Measurements from ENCODE around the gene KHDC4. TPM values are rescaled to one million over a fixed set of nuclear protein-coding genes. Genes with fewer than 3 reads are reported as not detected.

KHDC4 gene
- total RNA-seq, 1 donor from 2014 or later = 51.8 TPM

DNA sequence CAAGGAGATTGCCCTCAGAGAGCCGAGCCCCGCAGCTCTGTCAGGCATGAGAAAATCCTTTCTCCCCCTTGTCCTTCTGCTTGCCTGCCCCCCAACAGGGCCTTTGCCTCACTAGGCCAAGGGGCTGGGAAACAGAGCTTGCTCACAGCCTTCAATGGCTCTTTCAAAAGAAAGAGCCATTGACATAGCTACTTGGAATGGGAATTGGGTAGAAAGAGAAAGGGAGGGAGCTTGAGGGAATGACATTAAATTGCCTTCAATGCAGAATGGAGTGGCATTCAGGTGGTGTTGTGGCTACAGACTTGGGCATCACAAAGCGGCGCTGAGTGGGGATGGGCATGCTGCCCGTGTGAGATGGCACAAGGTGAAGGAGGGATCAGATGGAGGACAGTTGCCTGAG lies 61.7 kb downstream of the KHDC4 start:
- H3K36me3 Mint-ChIP-seq (ENCODE audit: unreplicated experiment) = peaks cover 7% of the 10 kb centered on the region
- peaks cover 5% of the 10 kb centered on the region for H3K27me3 Mint-ChIP-seq (ENCODE audit: unreplicated experiment)
- no peak for DNase-seq
- H3K9me3 Mint-ChIP-seq (ENCODE audit: unreplicated experiment) = peaks cover 4% of the 10 kb centered on the region
- TF ChIP-seq, protein P1, sequence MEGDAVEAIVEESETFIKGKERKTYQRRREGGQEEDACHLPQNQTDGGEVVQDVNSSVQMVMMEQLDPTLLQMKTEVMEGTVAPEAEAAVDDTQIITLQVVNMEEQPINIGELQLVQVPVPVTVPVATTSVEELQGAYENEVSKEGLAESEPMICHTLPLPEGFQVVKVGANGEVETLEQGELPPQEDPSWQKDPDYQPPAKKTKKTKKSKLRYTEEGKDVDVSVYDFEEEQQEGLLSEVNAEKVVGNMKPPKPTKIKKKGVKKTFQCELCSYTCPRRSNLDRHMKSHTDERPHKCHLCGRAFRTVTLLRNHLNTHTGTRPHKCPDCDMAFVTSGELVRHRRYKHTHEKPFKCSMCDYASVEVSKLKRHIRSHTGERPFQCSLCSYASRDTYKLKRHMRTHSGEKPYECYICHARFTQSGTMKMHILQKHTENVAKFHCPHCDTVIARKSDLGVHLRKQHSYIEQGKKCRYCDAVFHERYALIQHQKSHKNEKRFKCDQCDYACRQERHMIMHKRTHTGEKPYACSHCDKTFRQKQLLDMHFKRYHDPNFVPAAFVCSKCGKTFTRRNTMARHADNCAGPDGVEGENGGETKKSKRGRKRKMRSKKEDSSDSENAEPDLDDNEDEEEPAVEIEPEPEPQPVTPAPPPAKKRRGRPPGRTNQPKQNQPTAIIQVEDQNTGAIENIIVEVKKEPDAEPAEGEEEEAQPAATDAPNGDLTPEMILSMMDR (IDR thresholded peaks at IDR 0.05; ENCODE audit: partially characterized antibody, unreplicated experiment) = no peak
- peaks cover 28% of the 10 kb centered on the region for H3K4me1 Mint-ChIP-seq (ENCODE audit: low read depth, unreplicated experiment)
- no peak overlapping the region for H3K27ac Mint-ChIP-seq (ENCODE audit: unreplicated experiment)
- H3K4me3 Mint-ChIP-seq (ENCODE audit: unreplicated experiment) = peak overlapping the region; percentile 68

DNA sequence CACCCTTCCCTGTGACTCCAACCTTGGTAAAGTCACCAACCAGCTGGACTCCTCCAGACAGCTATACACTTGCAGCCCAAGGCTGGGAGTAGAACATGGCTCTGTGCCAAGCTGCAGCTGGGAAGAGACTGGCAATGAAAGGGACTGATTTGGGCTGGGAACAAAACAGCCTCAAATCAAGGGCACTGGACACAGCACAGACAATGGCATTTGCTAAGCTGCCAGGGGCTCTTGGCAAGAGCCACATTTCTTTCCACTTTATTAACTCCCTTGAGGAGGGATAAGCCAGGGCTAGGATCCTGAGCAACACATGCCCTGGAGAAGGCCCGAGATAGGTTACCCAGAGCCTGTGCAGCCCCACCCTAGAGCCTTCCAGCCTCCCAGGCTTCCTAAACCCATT lies 62.8 kb downstream of the KHDC4 start:
- Mint-ChIP-seq H3K36me3 (ENCODE audit: unreplicated experiment) (peaks cover 4% of the 10 kb centered on the region), H3K27me3 (ENCODE audit: unreplicated experiment) (peaks cover 5% of the 10 kb centered on the region), H3K27ac (ENCODE audit: unreplicated experiment) (no peak overlapping the region), H3K9me3 (ENCODE audit: unreplicated experiment) (peaks cover 5% of the 10 kb centered on the region), H3K4me3 (ENCODE audit: unreplicated experiment) (peak overlapping the region; percentile 61), H3K4me1 (ENCODE audit: low read depth, unreplicated experiment) (peaks cover 31% of the 10 kb centered on the region)
- no peak for DNase-seq
- TF ChIP-seq, protein P1 (IDR thresholded peaks at IDR 0.05; ENCODE audit: partially characterized antibody, unreplicated experiment) = no peak

DNA sequence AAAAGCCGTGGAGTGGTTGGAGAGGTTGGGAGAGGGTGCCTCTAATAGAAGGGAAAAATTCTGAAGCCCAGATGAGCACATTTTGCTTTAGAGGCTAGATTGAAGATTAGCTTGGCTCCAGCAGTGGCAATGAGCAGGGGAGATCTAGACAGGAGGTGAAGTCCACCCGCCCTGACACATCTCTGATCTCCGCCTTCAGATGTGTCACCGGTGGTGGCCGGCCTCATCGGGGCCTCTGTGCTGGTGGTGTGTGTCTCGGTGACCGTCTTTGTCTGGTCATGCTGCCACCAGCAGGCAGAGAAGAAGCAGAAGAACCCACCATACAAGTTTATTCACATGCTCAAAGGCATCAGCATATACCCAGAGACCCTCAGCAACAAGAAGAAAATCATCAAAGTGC lies 66.4 kb downstream of the KHDC4 start:
- peaks cover 30% of the 10 kb centered on the region for H3K4me1 Mint-ChIP-seq (ENCODE audit: low read depth, unreplicated experiment)
- H3K27ac Mint-ChIP-seq (ENCODE audit: unreplicated experiment) = no peak overlapping the region
- peaks cover 4% of the 10 kb centered on the region for H3K9me3 Mint-ChIP-seq (ENCODE audit: unreplicated experiment)
- DNase-seq = no peak
- peaks cover 5% of the 10 kb centered on the region for H3K27me3 Mint-ChIP-seq (ENCODE audit: unreplicated experiment)
- peak overlapping the region; percentile 31 for H3K4me3 Mint-ChIP-seq (ENCODE audit: unreplicated experiment)
- TF ChIP-seq, protein P1 (IDR thresholded peaks at IDR 0.05; ENCODE audit: partially characterized antibody, unreplicated experiment) = no peak
- peaks cover 3% of the 10 kb centered on the region for H3K36me3 Mint-ChIP-seq (ENCODE audit: unreplicated experiment)

DNA sequence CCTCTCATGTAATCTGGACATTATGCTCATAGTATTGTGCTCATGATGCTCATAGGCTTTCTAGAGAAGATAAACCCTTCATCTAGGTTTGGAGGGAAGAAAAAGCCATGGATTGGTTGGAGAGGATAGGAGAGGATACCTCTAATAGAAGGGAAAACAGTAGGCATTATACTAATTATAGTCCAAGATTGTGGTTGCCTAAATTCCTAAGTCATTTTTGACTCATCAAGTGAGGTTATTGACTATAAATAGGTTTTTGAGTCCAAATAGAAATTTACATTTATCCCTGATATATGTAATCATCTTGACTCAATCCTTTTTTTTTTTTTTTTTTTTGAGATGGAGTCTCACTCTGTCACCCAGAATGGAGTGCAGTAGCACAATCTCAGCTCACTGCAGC lies 69.8 kb downstream of the KHDC4 start:
- peaks cover 19% of the 10 kb centered on the region for H3K4me1 Mint-ChIP-seq (ENCODE audit: low read depth, unreplicated experiment)
- H3K9me3 Mint-ChIP-seq (ENCODE audit: unreplicated experiment) = peaks cover 11% of the 10 kb centered on the region
- TF ChIP-seq, protein P1 (IDR thresholded peaks at IDR 0.05; ENCODE audit: partially characterized antibody, unreplicated experiment) = no peak
- peaks cover 4% of the 10 kb centered on the region for H3K36me3 Mint-ChIP-seq (ENCODE audit: unreplicated experiment)
- H3K27me3 Mint-ChIP-seq (ENCODE audit: unreplicated experiment) = peaks cover 9% of the 10 kb centered on the region
- DNase-seq = no peak
- no peak overlapping the region for H3K27ac Mint-ChIP-seq (ENCODE audit: unreplicated experiment)
- H3K4me3 Mint-ChIP-seq (ENCODE audit: unreplicated experiment) = peak overlapping the region; percentile 52

Small RNA genes within 50 kb of the gene (microRNA-seq; reads per million reads assigned to microRNA genes)
- gene MIR6738 (ENCODE audit: unreplicated experiment) = 1.1 reads per million

Other genes starting within 250 kb of the KHDC4 start
- 61.1 TPM for gene YY1AP1, start 245.6 kb downstream of the KHDC4 start, total RNA-seq (ENCODE audit: unreplicated experiment)
- 88.3 TPM for gene DAP3, start 245.3 kb downstream of the KHDC4 start, total RNA-seq (ENCODE audit: unreplicated experiment)
- 82.8 TPM for gene GON4L, start 77.2 kb downstream of the KHDC4 start, total RNA-seq (ENCODE audit: unreplicated experiment)
- 419 TPM for gene SYT11, start 74.8 kb downstream of the KHDC4 start, total RNA-seq (ENCODE audit: unreplicated experiment)
- 35.9 TPM for gene RIT1, start 23.1 kb downstream of the KHDC4 start, total RNA-seq (ENCODE audit: unreplicated experiment)
- not detected for gene RXFP4, start 7.2 kb upstream of the KHDC4 start, total RNA-seq (ENCODE audit: unreplicated experiment)
- 222 TPM for gene ARHGEF2, start 44.1 kb upstream of the KHDC4 start, total RNA-seq (ENCODE audit: unreplicated experiment)
- gene SSR2, start 86.5 kb upstream of the KHDC4 start, total RNA-seq (ENCODE audit: unreplicated experiment) = 199 TPM
- gene UBQLN4, start 119.4 kb upstream of the KHDC4 start, total RNA-seq (ENCODE audit: unreplicated experiment) = 52.4 TPM
- gene LAMTOR2, start 120.4 kb upstream of the KHDC4 start, total RNA-seq (ENCODE audit: unreplicated experiment) = 47.0 TPM
- not detected for gene RAB25, start 126.7 kb upstream of the KHDC4 start, total RNA-seq (ENCODE audit: unreplicated experiment)
- 114 TPM for gene MEX3A, start 148.1 kb upstream of the KHDC4 start, total RNA-seq (ENCODE audit: unreplicated experiment)
- gene LMNA, start 180.3 kb upstream of the KHDC4 start, total RNA-seq (ENCODE audit: unreplicated experiment) = 47.7 TPM
- 4.0 TPM for gene SEMA4A, start 219.2 kb upstream of the KHDC4 start, total RNA-seq (ENCODE audit: unreplicated experiment)